ENCODE measurements around the gene TRIM72.

The TRIM72 gene

DNA sequence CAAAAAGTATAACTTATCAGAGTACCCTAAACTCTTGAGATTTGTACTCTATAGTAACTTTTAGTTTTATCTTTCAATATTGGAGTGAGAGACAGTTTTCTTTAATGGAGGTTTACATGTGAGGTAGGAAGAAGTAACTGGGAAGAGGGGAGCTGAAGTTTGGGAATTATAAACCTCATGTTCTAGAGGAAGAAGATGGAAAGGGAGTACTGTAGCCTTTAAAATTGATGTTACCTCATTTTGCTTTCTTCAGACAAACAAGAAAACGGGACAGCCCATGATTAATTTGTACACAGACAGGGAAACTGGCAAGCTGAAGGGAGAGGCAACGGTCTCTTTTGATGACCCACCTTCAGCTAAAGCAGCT, 24.5 kb upstream of the TRIM72 start:
- TF ChIP-seq EZH2phosphoT487 (conservative IDR thresholded peaks at IDR 0.05; ENCODE audit: low read length), result no peak
- TF ChIP-seq, protein P1, sequence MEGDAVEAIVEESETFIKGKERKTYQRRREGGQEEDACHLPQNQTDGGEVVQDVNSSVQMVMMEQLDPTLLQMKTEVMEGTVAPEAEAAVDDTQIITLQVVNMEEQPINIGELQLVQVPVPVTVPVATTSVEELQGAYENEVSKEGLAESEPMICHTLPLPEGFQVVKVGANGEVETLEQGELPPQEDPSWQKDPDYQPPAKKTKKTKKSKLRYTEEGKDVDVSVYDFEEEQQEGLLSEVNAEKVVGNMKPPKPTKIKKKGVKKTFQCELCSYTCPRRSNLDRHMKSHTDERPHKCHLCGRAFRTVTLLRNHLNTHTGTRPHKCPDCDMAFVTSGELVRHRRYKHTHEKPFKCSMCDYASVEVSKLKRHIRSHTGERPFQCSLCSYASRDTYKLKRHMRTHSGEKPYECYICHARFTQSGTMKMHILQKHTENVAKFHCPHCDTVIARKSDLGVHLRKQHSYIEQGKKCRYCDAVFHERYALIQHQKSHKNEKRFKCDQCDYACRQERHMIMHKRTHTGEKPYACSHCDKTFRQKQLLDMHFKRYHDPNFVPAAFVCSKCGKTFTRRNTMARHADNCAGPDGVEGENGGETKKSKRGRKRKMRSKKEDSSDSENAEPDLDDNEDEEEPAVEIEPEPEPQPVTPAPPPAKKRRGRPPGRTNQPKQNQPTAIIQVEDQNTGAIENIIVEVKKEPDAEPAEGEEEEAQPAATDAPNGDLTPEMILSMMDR (IDR thresholded peaks at IDR 0.05; ENCODE audit: insufficient read depth, low read length, poor library complexity, severe bottlenecking), result no peak
- H3K4me3 ChIP-seq (ENCODE audit: insufficient read depth, low read length, poor library complexity, severe bottlenecking), result no peak overlapping the region
- no peaks in the 10 kb centered on the region for H3K9me3 ChIP-seq (ENCODE audit: insufficient read depth, low read length)
- no peak overlapping the region for H3K9ac ChIP-seq (ENCODE audit: low read length)
- no peak overlapping the region for H2AFZ ChIP-seq (ENCODE audit: low read depth, low read length, severe bottlenecking)
- no peaks in the 10 kb centered on the region for H3K27me3 ChIP-seq (ENCODE audit: low read length)
- peaks cover 57% of the 10 kb centered on the region for H3F3A ChIP-seq (ENCODE audit: insufficient read depth)
- H4K20me1 ChIP-seq (ENCODE audit: low read depth, low read length), result peaks cover 69% of the 10 kb centered on the region
- peaks cover 52% of the 10 kb centered on the region for H3K79me2 ChIP-seq (ENCODE audit: insufficient read depth, low read length)
- peaks cover 88% of the 10 kb centered on the region for H3K36me3 ChIP-seq (ENCODE audit: low read length)
- no peak overlapping the region for H3K27ac ChIP-seq (ENCODE audit: low read depth, low read length)
- no peaks in the 10 kb centered on the region for H3K9me2 ChIP-seq (replicated peaks; ENCODE audit: insufficient read depth, low read length)
- H3K4me2 ChIP-seq (ENCODE audit: low read depth, low read length, poor library complexity, severe bottlenecking), result no peak overlapping the region

DNA sequence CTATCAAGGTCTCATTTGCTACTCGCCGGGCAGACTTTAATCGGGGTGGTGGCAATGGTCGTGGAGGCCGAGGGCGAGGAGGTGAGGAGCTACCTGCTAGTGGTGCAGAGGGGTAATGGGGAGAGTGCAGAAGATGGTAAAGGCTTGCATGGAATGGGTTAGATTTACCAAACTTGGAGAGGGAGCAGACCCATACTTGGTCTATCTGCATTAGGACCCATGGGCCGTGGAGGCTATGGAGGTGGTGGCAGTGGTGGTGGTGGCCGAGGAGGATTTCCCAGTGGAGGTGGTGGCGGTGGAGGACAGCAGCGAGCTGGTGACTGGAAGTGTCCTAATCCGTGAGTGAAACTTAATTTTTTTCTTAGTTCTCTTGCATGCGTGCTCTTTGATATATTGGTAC, 23.9 kb upstream of the TRIM72 start:
- H3K4me3 ChIP-seq (ENCODE audit: insufficient read depth, low read length, poor library complexity, severe bottlenecking), result no peak overlapping the region
- H3K9me2 ChIP-seq (replicated peaks; ENCODE audit: insufficient read depth, low read length), result no peaks in the 10 kb centered on the region
- H3K27ac ChIP-seq (ENCODE audit: low read depth, low read length), result no peak overlapping the region
- peaks cover 89% of the 10 kb centered on the region for H3K36me3 ChIP-seq (ENCODE audit: low read length)
- H3K4me2 ChIP-seq (ENCODE audit: low read depth, low read length, poor library complexity, severe bottlenecking), result no peak overlapping the region
- H2AFZ ChIP-seq (ENCODE audit: low read depth, low read length, severe bottlenecking), result no peak overlapping the region
- no peaks in the 10 kb centered on the region for H3K27me3 ChIP-seq (ENCODE audit: low read length)
- H4K20me1 ChIP-seq (ENCODE audit: low read depth, low read length), result peaks cover 71% of the 10 kb centered on the region
- no peaks in the 10 kb centered on the region for H3K9me3 ChIP-seq (ENCODE audit: insufficient read depth, low read length)
- TF ChIP-seq, protein P1 (IDR thresholded peaks at IDR 0.05; ENCODE audit: insufficient read depth, low read length, poor library complexity, severe bottlenecking), result no peak
- no peak for TF ChIP-seq EZH2phosphoT487 (conservative IDR thresholded peaks at IDR 0.05; ENCODE audit: low read length)
- no peak overlapping the region for H3K9ac ChIP-seq (ENCODE audit: low read length)
- peaks cover 46% of the 10 kb centered on the region for H3K79me2 ChIP-seq (ENCODE audit: insufficient read depth, low read length)
- peaks cover 64% of the 10 kb centered on the region for H3F3A ChIP-seq (ENCODE audit: insufficient read depth)

DNA sequence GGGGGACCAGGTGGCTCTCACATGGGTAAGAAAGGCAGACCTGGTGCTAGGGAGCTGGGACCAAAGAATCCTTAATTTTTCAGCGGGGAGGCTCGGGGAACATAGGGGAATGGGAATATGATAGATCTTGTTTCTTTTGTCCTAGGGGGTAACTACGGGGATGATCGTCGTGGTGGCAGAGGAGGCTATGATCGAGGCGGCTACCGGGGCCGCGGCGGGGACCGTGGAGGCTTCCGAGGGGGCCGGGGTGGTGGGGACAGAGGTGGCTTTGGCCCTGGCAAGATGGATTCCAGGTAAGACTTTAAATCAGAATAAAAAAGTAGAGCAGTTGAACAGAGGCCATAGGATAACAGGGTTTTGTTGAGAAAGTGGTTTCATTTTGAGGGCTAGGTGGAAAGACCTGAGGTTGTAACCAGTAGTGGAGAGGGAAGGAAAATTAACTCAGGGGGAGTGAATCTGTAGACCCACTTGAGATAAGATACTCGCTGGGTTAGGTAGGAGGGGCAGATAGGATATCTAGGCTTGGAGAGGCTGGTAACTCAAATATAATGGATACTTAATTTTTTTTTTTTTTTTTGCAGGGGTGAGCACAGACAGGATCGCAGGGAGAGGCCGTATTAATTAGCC, 23.0 kb upstream of the TRIM72 start:
- H3K4me3 ChIP-seq (ENCODE audit: insufficient read depth, low read length, poor library complexity, severe bottlenecking), result no peak overlapping the region
- no peak overlapping the region for H3K27ac ChIP-seq (ENCODE audit: low read depth, low read length)
- TF ChIP-seq EZH2phosphoT487 (conservative IDR thresholded peaks at IDR 0.05; ENCODE audit: low read length), result no peak
- TF ChIP-seq, protein P1 (IDR thresholded peaks at IDR 0.05; ENCODE audit: insufficient read depth, low read length, poor library complexity, severe bottlenecking), result no peak
- no peaks in the 10 kb centered on the region for H3K27me3 ChIP-seq (ENCODE audit: low read length)
- no peak overlapping the region for H3K4me2 ChIP-seq (ENCODE audit: low read depth, low read length, poor library complexity, severe bottlenecking)
- H3K9me3 ChIP-seq (ENCODE audit: insufficient read depth, low read length), result no peaks in the 10 kb centered on the region
- peaks cover 65% of the 10 kb centered on the region for H3F3A ChIP-seq (ENCODE audit: insufficient read depth)
- no peaks in the 10 kb centered on the region for H3K9me2 ChIP-seq (replicated peaks; ENCODE audit: insufficient read depth, low read length)
- no peak overlapping the region for H2AFZ ChIP-seq (ENCODE audit: low read depth, low read length, severe bottlenecking)
- H3K79me2 ChIP-seq (ENCODE audit: insufficient read depth, low read length), result peaks cover 38% of the 10 kb centered on the region
- H3K36me3 ChIP-seq (ENCODE audit: low read length), result peaks cover 81% of the 10 kb centered on the region
- H4K20me1 ChIP-seq (ENCODE audit: low read depth, low read length), result peaks cover 64% of the 10 kb centered on the region
- no peak overlapping the region for H3K9ac ChIP-seq (ENCODE audit: low read length)

Data from SU-DHL-6 (cell line).